Ramos (cell line): ENCODE results near the gene CENPN.

Source experiments
- in situ Hi-C: fragments of 300-500 bp; cut with MboI; formaldehyde crosslinking; loops from one replicate; pipeline ENCODE4 v1.14.3; 2022; ENCODE audit warnings: low sequenced_read_pairs; ENCODE audit not compliant: unreplicated experiment

CENPN gene, protein sequence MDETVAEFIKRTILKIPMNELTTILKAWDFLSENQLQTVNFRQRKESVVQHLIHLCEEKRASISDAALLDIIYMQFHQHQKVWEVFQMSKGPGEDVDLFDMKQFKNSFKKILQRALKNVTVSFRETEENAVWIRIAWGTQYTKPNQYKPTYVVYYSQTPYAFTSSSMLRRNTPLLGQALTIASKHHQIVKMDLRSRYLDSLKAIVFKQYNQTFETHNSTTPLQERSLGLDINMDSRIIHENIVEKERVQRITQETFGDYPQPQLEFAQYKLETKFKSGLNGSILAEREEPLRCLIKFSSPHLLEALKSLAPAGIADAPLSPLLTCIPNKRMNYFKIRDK

GRCh38 chr16:81006813-81007695 is at the start of gene CENPN, which contains the start of gene CMC2:
CENPN (plus strand) TSS chr16:81007214; CDS start chr16:81011940, 4,726 bp downstream.
CMC2 (minus strand) TSS chr16:81006885; CDS start chr16:80997394, 9,491 bp downstream.
- in situ Hi-C loops, result no loop called here

DNA sequence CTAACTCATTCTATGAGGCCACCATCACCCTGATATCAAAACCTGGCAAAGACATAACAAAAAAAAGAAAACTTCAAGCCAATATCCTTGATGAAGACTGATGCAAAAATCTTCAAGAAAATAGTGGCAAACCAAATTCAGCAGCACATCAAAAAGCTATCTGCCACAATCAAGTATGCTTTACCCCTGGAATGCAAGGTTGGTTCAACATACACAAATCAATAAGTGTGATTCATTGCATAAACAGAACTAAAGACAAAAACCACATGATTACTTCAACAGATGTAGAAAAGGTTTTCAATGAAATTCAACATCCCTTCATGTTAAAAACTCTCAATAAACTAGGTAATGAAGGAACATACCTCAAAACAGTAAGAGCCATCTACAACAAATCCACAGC is 48.7 kb upstream of the CENPN start:
- in situ Hi-C loops, result no loop called here

- in situ Hi-C loops, result no loop called here
Measured at GRCh38 chr16:80962879-80963278, 44.1 kb upstream of the CENPN start.

- in situ Hi-C loops, result no loop called here
Measured at GRCh38 chr16:80964351-80964750, 42.7 kb upstream of the CENPN start.

DNA sequence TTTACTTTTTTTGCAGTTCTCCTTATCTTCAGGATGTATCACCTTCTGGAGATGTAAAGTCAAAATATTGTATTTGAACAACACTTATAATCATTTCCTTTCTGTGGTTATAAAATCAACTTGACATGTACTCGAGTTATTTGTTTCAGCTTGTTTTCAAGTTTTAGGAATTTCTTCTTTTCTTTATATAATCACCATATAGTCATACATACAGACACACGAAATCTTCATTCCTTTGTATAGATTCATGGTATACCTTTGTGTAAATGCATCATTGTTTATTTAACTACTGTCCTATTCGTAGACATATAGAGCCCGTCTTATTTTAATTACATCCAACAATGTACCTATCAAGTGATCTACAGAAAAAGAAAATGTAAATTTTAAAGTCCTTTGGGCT is 40.4 kb upstream of the CENPN start:
- in situ Hi-C loops, result no loop called here

- in situ Hi-C loops, result no loop called here
Measured at GRCh38 chr16:80968386-80969113, 38.5 kb upstream of the CENPN start.

DNA sequence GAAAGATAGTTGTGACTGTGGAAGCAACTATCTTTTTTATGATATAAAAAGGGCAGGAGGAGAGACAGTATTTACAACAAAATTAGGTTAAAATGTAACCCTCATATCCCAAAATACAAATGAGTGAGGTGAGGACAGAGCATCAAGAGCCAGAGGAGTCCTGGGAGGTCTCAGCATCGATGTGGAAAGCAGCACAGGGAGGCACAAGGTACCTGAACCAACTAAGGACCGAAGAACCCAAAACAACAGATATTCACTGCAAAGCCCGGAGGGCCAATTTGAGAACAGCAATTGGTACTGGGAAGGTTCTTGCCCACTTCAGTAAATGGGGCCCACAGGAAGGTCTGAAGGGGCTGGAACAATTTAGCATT is 37.9 kb upstream of the CENPN start:
- in situ Hi-C loops, result no loop called here

DNA sequence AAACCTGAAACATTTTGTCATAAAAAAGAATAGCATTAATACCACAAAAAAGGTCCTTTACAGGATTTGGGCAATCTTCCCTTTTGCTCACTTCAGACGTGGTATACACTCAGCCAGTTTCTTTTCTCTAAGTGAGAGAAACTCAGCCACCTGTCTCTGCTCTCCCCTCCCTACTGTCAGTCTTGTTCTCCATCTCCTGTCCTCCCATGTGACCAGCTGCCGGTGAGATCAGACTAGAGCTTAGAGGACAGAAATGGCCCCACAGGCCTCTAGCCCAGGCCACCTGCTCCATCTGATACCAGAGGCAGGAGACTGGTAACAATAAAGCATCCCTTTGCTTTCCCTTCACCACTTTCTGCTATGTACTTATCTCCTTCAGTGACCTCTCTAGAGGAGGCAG is 35.2 kb upstream of the CENPN start:
- in situ Hi-C loops, result no loop called here

GRCh38 chr16:80972611-80973010 is 34.4 kb upstream of the CENPN start:
- in situ Hi-C loops, result no loop called here

- in situ Hi-C loops, result no loop called here
Measured at GRCh38 chr16:80973991-80974390, 33.0 kb upstream of the CENPN start.

- in situ Hi-C loops, result no loop called here
Measured at GRCh38 chr16:80974649-80975376, 32.2 kb upstream of the CENPN start.

DNA sequence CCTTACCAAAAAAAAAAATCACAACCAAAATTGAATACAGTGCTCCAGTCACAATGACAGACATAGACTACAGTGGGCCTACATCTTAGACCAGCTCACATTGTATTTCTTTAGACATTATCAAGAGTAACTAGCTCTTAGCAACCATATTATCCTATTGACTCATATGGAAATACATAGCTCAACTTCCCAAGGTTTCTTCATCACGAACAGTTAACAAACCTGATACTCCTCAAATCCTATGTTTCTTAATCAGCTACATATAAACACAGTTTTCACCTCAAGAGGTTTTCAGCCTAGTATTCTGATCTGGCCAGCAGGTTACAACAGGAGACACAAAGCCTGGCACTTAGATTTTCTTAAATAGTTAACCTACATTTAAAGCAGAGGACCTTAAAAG is 30.1 kb upstream of the CENPN start:
- in situ Hi-C loops, result no loop called here

DNA sequence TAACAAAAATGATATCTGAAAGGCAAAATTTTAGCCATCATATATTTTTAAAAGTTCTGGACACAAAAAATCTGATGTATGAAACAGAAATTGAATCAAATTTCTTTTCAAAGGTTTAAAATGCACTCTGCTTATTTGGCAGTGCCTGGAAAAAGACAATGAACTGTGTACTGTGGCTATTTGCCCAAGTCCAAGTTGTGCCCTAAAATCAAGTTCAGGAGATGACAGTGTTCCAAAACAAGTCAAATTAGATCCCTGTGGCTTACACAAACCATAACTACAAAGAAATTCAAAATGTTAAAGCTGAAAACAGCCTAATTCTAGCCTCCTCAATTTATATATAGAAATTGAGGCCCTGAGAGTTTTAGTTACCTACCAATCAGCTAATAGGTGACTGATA is 25.9 kb upstream of the CENPN start:
- in situ Hi-C loops, result no loop called here

DNA sequence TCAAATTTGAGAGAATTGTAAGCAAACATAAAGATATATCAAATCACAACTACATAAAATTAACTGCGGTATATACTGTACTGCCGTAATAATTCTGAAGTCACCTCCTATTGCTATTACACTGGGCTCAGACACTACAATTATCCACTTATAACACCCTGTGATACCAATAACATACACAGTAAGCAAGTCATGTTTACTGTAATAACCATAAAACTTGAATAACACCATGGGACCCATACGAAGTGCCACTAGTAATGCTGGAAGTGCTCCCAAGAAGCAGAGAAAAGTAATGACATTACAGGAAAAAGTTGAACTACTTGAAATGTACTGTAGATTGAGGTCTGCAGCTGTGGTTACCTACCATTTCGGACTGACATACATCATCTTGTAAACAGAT is 24.4 kb upstream of the CENPN start:
- in situ Hi-C loops, result no loop called here

DNA sequence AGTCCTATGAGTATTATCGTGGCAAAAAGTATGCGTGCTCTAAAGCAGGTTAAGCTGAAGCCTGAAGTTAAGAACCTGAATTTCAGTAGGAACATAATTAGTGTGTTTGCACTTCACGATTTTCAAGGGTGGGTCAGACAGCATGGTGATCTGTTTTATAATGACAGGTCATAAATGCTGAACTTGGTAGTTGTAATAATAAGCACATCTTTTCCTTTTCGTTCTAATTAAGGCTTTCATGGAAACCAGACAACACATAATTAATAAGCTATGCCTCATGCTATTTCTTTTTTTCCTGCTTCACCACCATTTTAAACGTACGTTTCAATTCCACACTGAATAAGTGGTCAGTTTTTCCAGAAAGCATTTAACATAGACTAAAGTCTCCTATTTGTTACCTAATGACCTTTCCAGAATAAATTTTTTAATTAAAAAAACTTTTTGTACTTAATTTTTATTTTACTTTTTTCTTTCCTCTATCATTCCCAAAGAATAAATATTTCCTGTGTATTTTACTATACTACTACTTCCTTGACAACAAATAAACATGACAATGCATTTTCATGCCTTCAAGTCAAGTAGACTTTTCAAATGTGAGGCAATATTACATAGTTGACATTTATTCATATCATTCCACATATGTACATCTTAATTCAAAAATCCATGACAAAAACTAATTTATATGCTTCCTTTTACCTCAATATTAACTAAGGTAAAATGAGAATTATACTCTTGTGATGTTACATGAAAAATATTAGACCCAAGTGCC is 22.7 kb upstream of the CENPN start:
- in situ Hi-C loops, result no loop called here

DNA sequence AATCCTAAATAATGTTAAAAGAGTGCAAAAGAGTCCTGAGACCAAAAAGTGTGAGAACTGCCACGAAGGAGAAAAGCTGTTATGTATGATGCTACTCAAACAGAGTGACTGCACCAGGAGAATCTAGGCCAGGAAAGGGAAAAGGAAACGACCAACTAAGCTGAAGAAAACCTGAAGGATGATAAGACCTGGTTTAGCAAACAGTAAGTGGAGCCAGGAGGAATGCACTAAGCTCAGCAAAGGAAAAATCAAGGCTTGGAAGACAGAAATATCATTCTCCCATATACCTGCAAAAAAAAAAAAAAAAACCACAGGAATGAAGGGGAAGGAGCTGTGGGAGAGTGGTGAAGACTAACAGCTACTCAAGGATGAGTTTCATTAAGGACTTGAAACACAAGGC is 21.4 kb upstream of the CENPN start:
- in situ Hi-C loops, result no loop called here

DNA sequence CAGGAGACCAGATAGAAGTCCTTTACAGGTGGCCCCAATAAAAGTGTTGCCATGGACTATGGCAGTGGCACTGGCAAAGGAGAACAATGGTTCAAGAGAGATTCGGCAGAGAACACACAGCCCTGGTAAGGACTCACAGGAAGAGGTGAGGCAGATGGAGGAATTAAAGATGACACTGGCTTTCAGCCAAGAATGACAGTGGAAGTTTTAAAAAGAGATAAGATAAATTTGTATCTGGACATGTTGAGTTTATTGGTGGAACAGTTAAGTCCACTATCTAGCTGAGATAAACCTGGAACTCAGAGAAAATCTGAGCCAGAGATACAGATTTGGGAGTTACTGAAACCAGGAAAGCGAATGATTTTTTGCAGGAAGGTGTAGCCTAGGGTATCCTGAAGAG is 20.5 kb upstream of the CENPN start:
- in situ Hi-C loops, result no loop called here

- in situ Hi-C loops, result no loop called here
Measured at GRCh38 chr16:80988756-80989155, 18.3 kb upstream of the CENPN start.

DNA sequence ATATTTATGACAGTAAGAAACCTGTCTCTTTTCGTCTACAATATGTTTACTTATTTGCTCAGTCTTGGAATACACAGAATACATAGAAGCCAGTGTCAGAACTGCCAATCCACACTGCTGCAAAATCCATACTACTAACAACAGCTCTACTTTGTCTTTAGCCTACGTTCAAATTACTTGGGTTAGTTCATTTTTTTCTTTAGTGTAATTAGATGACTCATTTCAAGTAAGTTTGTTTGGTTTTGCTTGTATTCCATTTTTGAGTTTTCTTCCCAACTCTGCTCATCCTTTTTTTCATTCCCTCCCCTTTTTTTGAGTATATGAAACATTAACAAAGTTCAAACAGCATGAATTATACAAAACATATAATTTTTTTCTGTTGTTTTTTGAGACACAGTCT is 17.2 kb upstream of the CENPN start:
- in situ Hi-C loops, result no loop called here
